KMS-11 (cell line): ENCODE results near the gene SLC35E3.

Experiments used
- H2AFZ ChIP-seq: fragments of 200-600 bp; sonication (generic); 2 replicates; pipeline ENCODE4 v1.6.1; 2016; ENCODE audit warnings: antibody characterized with exemption, mixed run types, low read depth
- H3K27ac ChIP-seq: fragments of 200-600 bp; sonication (generic); 2 replicates; pipeline ENCODE4 v1.6.1; 2016; ENCODE audit warnings: mild to moderate bottlenecking, mixed run types
- H3K27me3 ChIP-seq: fragments of 200-600 bp; sonication (generic); 2 replicates; pipeline ENCODE4 v1.6.1; 2017; ENCODE audit warnings: mild to moderate bottlenecking, low read depth, mixed run types, moderate library complexity; ENCODE audit not compliant: insufficient read depth
- H3K36me3 ChIP-seq: fragments of 200-600 bp; sonication (generic); 2 replicates; pipeline ENCODE4 v1.6.1; 2017; ENCODE audit warnings: mild to moderate bottlenecking, mixed run types; ENCODE audit not compliant: insufficient read depth
- H3K4me1 ChIP-seq: fragments of 200-600 bp; sonication (generic); 2 replicates; pipeline ENCODE4 v1.6.1; 2016; ENCODE audit warnings: mild to moderate bottlenecking, low read depth, mixed run types; ENCODE audit not compliant: poor library complexity, severe bottlenecking
- H3K4me2 ChIP-seq: fragments of 200-600 bp; sonication (generic); 2 replicates; pipeline ENCODE4 v1.7.0; 2016; ENCODE audit warnings: mild to moderate bottlenecking, mixed run types
- H3K4me3 ChIP-seq: fragments of 200-600 bp; sonication (generic); IDR thresholded peaks from 2 replicates; pipeline ENCODE4 v1.6.1; 2017; ENCODE audit warnings: low read depth, low read length, mixed read lengths; ENCODE audit not compliant: insufficient read depth
- H3K79me2 ChIP-seq: fragments of 200-600 bp; sonication (generic); 2 replicates; pipeline ENCODE4 v1.6.1; 2016; ENCODE audit warnings: low read depth, mixed run types; ENCODE audit not compliant: insufficient read depth
- H3K9ac ChIP-seq: fragments of 200-600 bp; sonication (generic); 2 replicates; pipeline ENCODE4 v1.6.1; 2016; ENCODE audit warnings: mild to moderate bottlenecking, mixed run types
- H4K20me1 ChIP-seq: fragments of 200-600 bp; sonication (generic); 2 replicates; pipeline ENCODE4 v1.6.1; 2016; ENCODE audit warnings: mild to moderate bottlenecking, mixed run types; ENCODE audit not compliant: insufficient read depth
- TF ChIP-seq, protein P1 (sequence below): fragments of 200-600 bp; sonication (generic); conservative IDR thresholded peaks from 2 replicates; pipeline ENCODE4 v1.6.1; 2017; ENCODE audit warnings: low read depth, mild to moderate bottlenecking, antibody characterized with exemption, low read length, moderate library complexity, mixed read lengths

Gene SLC35E3

DNA sequence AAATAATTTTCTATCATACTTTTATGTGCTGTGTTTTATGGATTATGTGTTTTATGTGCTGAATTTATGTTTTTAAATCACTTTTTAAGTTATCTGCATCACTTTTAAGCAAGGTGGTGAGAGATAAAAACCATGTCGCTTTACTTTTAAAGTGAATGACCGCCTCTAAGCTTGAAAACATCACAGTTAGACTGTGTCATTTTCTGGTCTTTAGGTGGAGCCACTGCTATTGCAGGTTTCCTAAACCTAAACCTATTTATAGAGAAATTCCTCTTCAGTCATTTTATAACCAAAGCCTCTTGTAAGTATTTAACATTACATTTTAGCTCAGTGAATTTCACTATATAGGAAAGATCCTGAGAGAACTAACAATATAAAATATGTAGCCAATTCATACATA, 41.0 kb downstream of the SLC35E3 start:
- Histone ChIP-seq H3K4me1 (no peaks in the 10 kb centered on the region), H3K4me3 (no peak overlapping the region)

DNA sequence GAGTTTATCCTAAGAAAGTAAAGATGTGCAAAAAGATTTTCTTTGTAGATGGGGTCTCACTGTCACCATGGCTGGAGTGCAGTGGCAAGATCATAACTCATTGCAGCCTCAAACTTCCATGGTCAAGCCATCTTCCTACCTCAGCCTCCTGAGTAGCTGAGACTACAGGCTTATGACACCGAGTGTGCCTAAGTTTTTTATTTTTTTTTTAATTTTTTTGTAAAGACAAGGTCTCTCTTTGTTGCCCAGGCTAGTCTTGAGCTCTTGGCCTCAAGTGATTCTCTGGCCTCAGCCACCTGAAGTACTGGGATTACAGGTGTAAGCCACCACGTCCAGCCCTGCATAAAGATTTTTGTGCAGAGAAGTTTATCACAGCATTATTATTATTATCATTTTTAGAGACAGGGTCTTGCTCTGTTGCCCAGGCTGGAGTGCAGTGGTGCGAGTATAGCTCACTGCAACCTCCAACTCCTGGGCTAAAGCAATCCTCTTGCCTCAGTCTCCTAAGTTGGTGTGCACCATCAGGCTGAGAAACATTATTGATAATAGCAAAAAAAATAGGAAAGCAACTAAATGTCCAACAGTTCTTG, 42.7 kb downstream of the SLC35E3 start:
- H3K36me3 ChIP-seq: no peaks in the 10 kb centered on the region
- H3K27me3 ChIP-seq: no peaks in the 10 kb centered on the region
- no peaks in the 10 kb centered on the region for H4K20me1 ChIP-seq
- no peaks in the 10 kb centered on the region for H3K79me2 ChIP-seq
- H3K9ac ChIP-seq: no peak overlapping the region
- TF ChIP-seq, protein P1, sequence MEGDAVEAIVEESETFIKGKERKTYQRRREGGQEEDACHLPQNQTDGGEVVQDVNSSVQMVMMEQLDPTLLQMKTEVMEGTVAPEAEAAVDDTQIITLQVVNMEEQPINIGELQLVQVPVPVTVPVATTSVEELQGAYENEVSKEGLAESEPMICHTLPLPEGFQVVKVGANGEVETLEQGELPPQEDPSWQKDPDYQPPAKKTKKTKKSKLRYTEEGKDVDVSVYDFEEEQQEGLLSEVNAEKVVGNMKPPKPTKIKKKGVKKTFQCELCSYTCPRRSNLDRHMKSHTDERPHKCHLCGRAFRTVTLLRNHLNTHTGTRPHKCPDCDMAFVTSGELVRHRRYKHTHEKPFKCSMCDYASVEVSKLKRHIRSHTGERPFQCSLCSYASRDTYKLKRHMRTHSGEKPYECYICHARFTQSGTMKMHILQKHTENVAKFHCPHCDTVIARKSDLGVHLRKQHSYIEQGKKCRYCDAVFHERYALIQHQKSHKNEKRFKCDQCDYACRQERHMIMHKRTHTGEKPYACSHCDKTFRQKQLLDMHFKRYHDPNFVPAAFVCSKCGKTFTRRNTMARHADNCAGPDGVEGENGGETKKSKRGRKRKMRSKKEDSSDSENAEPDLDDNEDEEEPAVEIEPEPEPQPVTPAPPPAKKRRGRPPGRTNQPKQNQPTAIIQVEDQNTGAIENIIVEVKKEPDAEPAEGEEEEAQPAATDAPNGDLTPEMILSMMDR: no peak
- no peak overlapping the region for H3K4me2 ChIP-seq
- H3K27ac ChIP-seq: no peak overlapping the region
- no peaks in the 10 kb centered on the region for H3K4me1 ChIP-seq
- H2AFZ ChIP-seq: no peak overlapping the region
- H3K4me3 ChIP-seq: no peak overlapping the region

More for the DNA sequence above, 41.0 kb downstream of the SLC35E3 start:
- H3K79me2 ChIP-seq: no peaks in the 10 kb centered on the region
- TF ChIP-seq, protein P1: no peak
- no peak overlapping the region for H3K9ac ChIP-seq
- H3K36me3 ChIP-seq: no peaks in the 10 kb centered on the region
- H3K27ac ChIP-seq: no peak overlapping the region
- H3K4me2 ChIP-seq: no peak overlapping the region
- H3K27me3 ChIP-seq: no peaks in the 10 kb centered on the region
- H4K20me1 ChIP-seq: no peaks in the 10 kb centered on the region
- no peak overlapping the region for H2AFZ ChIP-seq

DNA sequence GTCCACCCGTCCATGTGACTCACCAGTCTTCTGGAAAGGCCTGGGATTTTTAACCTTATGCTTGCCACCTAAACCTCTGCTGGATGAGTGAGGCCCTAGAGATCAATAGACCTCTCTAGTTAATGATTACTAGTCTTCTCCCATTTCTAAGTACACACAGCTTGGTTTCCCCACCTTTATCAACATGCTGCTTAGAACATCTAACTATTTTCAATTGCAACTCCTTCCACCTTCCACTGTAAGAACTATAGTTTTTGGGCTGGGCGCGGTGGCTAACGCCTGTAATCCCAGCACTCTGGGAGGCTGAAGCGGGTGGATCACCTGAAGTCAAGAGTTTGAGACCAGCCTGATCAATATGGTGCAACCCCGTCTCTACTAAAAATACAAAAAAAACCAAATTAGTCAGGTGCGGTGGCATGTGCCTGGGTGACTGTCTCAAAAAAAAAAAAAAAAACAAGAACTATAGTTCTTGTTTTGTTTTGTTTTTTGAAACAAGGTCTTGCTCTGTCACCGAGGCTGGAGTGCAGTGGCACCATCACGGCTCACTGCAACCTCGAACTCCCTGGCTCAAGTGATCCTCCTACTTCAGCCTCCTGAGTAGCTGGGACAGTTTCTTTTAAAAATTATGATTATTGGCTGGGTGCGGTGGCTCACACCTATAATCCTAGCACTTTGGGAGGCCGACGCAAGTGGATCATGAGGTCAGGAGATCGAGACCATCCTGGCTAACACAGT, 43.3 kb downstream of the SLC35E3 start:
- H2AFZ ChIP-seq: no peak overlapping the region

DNA sequence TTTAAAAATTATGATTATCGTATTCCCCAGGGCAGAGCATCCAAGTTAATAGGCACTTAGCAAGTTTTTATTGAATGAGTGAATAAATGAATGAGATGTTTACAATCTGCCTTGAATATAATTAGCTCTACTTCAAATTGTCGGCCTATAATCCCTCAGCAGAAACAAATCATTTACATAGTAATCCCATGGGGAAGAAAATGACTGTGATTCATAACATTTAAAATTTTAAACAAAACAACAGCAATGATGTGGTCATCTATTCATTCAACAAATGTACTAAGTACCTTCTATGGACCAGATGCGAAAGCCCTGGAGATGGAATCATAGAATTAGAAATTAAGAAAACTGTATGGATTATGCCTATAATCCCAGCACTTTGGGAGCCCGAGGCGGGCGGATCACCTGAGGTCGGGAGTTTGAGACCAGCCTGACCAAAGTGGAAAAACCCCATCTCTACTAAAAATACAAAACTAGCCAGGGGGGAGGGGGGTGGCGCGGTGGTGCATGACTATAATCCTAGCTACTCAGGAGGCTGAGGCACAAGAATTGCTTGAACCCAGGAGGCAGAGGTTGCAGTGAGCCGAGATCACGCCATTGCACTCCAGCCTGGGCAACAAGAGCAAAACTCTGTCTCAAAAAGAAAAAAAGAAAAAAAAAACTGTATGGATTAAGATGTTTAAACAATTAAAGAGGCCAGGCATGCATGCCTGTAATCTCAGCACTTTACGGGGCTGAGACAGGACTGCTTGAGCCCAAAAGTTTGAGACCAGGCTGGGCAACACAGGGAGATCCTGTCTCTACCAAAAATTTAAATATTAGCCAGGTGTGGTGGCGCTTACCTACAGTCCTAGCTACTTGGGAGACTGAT, 44.3 kb downstream of the SLC35E3 start:
- Histone ChIP-seq H4K20me1 (no peaks in the 10 kb centered on the region), H3K9ac (no peak overlapping the region), H3K79me2 (no peaks in the 10 kb centered on the region), H3K4me3 (no peak overlapping the region), H3K4me2 (no peak overlapping the region), H3K27ac (no peak overlapping the region), H2AFZ (no peak overlapping the region), H3K36me3 (no peaks in the 10 kb centered on the region), H3K27me3 (no peaks in the 10 kb centered on the region), H3K4me1 (no peaks in the 10 kb centered on the region)
- TF ChIP-seq, protein P1: no peak

More for the DNA sequence above, 43.3 kb downstream of the SLC35E3 start:
- TF ChIP-seq, protein P1: no peak
- Histone ChIP-seq H4K20me1 (no peaks in the 10 kb centered on the region), H3K79me2 (no peaks in the 10 kb centered on the region), H3K27me3 (no peaks in the 10 kb centered on the region), H3K4me3 (no peak overlapping the region), H3K4me1 (no peaks in the 10 kb centered on the region), H3K27ac (no peak overlapping the region), H3K4me2 (no peak overlapping the region), H3K36me3 (no peaks in the 10 kb centered on the region), H3K9ac (no peak overlapping the region)
